ENCODE measurements around the gene CASP5.

GRCh38 chr11:104970756-104971155 is 52.2 kb downstream of the CASP5 start:
- TF ChIP-seq, protein P1, sequence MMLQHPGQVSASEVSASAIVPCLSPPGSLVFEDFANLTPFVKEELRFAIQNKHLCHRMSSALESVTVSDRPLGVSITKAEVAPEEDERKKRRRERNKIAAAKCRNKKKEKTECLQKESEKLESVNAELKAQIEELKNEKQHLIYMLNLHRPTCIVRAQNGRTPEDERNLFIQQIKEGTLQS (CRISPR knock-in tag; conservative IDR thresholded peaks at IDR 0.05), result no peak
- no peak for TF ChIP-seq CTCF (IDR thresholded peaks at IDR 0.05)
- TF ChIP-seq FOXP1 (CRISPR knock-in tag; IDR thresholded peaks at IDR 0.05; ENCODE audit: borderline replicate concordance), result no peak
- no peak for TF ChIP-seq SP1 (CRISPR knock-in tag; conservative IDR thresholded peaks at IDR 0.05)
- TF ChIP-seq JUN (CRISPR knock-in tag; IDR thresholded peaks at IDR 0.05), result no peak
- TF ChIP-seq, protein P2, sequence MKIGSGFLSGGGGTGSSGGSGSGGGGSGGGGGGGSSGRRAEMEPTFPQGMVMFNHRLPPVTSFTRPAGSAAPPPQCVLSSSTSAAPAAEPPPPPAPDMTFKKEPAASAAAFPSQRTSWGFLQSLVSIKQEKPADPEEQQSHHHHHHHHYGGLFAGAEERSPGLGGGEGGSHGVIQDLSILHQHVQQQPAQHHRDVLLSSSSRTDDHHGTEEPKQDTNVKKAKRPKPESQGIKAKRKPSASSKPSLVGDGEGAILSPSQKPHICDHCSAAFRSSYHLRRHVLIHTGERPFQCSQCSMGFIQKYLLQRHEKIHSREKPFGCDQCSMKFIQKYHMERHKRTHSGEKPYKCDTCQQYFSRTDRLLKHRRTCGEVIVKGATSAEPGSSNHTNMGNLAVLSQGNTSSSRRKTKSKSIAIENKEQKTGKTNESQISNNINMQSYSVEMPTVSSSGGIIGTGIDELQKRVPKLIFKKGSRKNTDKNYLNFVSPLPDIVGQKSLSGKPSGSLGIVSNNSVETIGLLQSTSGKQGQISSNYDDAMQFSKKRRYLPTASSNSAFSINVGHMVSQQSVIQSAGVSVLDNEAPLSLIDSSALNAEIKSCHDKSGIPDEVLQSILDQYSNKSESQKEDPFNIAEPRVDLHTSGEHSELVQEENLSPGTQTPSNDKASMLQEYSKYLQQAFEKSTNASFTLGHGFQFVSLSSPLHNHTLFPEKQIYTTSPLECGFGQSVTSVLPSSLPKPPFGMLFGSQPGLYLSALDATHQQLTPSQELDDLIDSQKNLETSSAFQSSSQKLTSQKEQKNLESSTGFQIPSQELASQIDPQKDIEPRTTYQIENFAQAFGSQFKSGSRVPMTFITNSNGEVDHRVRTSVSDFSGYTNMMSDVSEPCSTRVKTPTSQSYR (CRISPR knock-in tag; IDR thresholded peaks at IDR 0.05), result no peak
- no peak for TF ChIP-seq AFF4 (CRISPR knock-in tag; IDR thresholded peaks at IDR 0.05; ENCODE audit: borderline replicate concordance)
- TF ChIP-seq NFATC4 (CRISPR knock-in tag; IDR thresholded peaks at IDR 0.05), result no peak
- no peak for TF ChIP-seq RELA (CRISPR knock-in tag; IDR thresholded peaks at IDR 0.05; ENCODE audit: borderline replicate concordance)
- TF ChIP-seq, protein P3, sequence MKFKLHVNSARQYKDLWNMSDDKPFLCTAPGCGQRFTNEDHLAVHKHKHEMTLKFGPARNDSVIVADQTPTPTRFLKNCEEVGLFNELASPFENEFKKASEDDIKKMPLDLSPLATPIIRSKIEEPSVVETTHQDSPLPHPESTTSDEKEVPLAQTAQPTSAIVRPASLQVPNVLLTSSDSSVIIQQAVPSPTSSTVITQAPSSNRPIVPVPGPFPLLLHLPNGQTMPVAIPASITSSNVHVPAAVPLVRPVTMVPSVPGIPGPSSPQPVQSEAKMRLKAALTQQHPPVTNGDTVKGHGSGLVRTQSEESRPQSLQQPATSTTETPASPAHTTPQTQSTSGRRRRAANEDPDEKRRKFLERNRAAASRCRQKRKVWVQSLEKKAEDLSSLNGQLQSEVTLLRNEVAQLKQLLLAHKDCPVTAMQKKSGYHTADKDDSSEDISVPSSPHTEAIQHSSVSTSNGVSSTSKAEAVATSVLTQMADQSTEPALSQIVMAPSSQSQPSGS (CRISPR knock-in tag; IDR thresholded peaks at IDR 0.05; ENCODE audit: borderline replicate concordance, low read depth), result no peak
- TF ChIP-seq IRF1 (CRISPR knock-in tag; IDR thresholded peaks at IDR 0.05), result no peak
- no peak for TF ChIP-seq NFYB (CRISPR knock-in tag; conservative IDR thresholded peaks at IDR 0.05; ENCODE audit: low read depth)

All from WTC11 (cell line).